Loucy (cell line): ENCODE measurements around the gene OR5H1.

Experiments
- H2AFZ ChIP-seq: fragments of 200-600 bp; sonication (generic); 2 replicates; pipeline ENCODE4 v1.6.0; 2016; ENCODE audit warnings: antibody characterized with exemption, mild to moderate bottlenecking, low read length, moderate library complexity
- H3F3A ChIP-seq: fragments of 200-600 bp; 2 replicates; pipeline ENCODE4 v1.6.0; 2016; ENCODE audit warnings: antibody characterized with exemption, low read depth, mild to moderate bottlenecking
- H3K27me3 ChIP-seq: fragments of 200-600 bp; sonication (generic); 2 replicates; pipeline ENCODE4 v1.6.1; 2014; ENCODE audit warnings: low read length, mild to moderate bottlenecking; ENCODE audit not compliant: insufficient read depth, poor library complexity, severe bottlenecking
- H3K36me3 ChIP-seq: fragments of 200-600 bp; sonication (generic); 2 replicates; pipeline ENCODE4 v1.6.1; 2016; ENCODE audit warnings: low read length; ENCODE audit not compliant: insufficient read depth
- H3K4me1 ChIP-seq: fragments of 200-600 bp; sonication (generic); 2 replicates; pipeline ENCODE4 v1.5.1; 2014; ENCODE audit warnings: low read length, mild to moderate bottlenecking; ENCODE audit not compliant: insufficient read depth, poor library complexity, severe bottlenecking
- H3K4me2 ChIP-seq: fragments of 200-600 bp; sonication (generic); 2 replicates; pipeline ENCODE4 v1.6.0; 2014; ENCODE audit warnings: antibody characterized with exemption, low read length, low read depth, mild to moderate bottlenecking; ENCODE audit not compliant: poor library complexity, severe bottlenecking
- H3K4me3 ChIP-seq: fragments of 200-600 bp; sonication (generic); 2 replicates; pipeline ENCODE4 v1.5.1; 2014; ENCODE audit warnings: low read length, mild to moderate bottlenecking, mixed read lengths; ENCODE audit not compliant: poor library complexity, severe bottlenecking
- H3K79me2 ChIP-seq: fragments of 200-600 bp; sonication (generic); 2 replicates; pipeline ENCODE4 v1.6.1; 2014; ENCODE audit warnings: low read length; ENCODE audit not compliant: insufficient read depth
- H3K9ac ChIP-seq: fragments of 200-600 bp; sonication (generic); 2 replicates; pipeline ENCODE4 v1.6.0; 2014; ENCODE audit warnings: mild to moderate bottlenecking, low read depth, low read length, moderate library complexity; ENCODE audit not compliant: poor library complexity, severe bottlenecking
- H3K9me2 ChIP-seq: fragments of 200-600 bp; sonication (generic); replicated peaks from 2 replicates; pipeline ENCODE4 v1.6.1; 2016; ENCODE audit warnings: low read depth, low read length, mixed read lengths
- H3K9me3 ChIP-seq: fragments of 200-600 bp; sonication (generic); 2 replicates; pipeline ENCODE4 v1.6.1; 2014; ENCODE audit warnings: mild to moderate bottlenecking, antibody characterized with exemption, low read length, low read depth; ENCODE audit not compliant: insufficient read depth
- H4K20me1 ChIP-seq: fragments of 200-600 bp; sonication (generic); 2 replicates; pipeline ENCODE4 v1.6.0; 2014; ENCODE audit warnings: antibody characterized with exemption, low read length, mild to moderate bottlenecking; ENCODE audit not compliant: insufficient read depth, poor library complexity, severe bottlenecking
- EZH2phosphoT487 ChIP-seq: fragments of 200-600 bp; IDR thresholded peaks from 2 replicates; pipeline ENCODE4 v1.6.1; 2018; ENCODE audit warnings: antibody characterized with exemption, mild to moderate bottlenecking, moderate library complexity, borderline replicate concordance
- TF ChIP-seq, protein P1 (sequence below): fragments of 200-600 bp; sonication (generic); conservative IDR thresholded peaks from 2 replicates; pipeline ENCODE4 v1.5.1; 2014; ENCODE audit warnings: mild to moderate bottlenecking, antibody characterized with exemption, low read length

OR5H1 gene

DNA sequence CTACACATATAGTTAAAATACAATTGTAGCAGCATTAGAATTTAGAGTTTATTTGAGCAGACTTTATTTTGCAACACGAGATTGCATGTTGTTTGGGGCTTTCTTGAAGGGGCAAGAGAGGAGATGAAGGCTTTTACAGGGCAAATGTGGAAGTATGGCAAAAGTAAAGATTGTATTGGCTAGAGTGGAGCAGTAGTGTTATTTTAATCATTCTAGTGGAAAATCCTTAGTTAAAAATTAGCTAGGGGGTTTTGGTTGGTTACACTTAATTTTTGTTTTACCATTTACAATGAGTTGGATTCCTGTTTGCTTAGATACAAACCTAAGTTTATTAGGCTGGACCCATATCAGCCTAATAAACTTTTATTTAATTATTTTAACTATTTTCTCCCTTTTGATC, 40.5 kb downstream of the OR5H1 start:
- no peak overlapping the region for H3K4me3 ChIP-seq
- H3K9me3 ChIP-seq, result no peaks in the 10 kb centered on the region

DNA sequence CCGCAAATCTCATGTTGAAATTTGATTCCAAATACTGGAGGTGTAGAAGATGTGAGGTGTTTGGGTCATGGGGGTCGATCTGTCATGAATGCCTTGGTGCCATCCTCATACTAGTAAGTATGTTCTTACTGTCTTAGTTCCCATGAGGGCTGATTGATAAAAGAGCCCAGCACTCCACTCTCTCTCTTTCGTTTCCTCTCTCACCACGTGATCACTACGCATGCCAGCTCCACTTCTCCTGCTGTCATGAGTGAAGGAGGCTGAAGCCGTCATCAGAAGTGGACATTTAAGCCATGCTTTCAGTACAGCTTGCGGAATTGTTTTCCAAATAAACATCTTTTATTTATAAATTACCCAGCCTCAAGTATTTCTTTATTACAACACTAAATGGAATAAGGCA, 42.1 kb downstream of the OR5H1 start:
- H3K9ac ChIP-seq, result no peak overlapping the region
- H3K4me2 ChIP-seq, result no peak overlapping the region
- H3K27me3 ChIP-seq, result no peaks in the 10 kb centered on the region
- H3K9me3 ChIP-seq, result no peaks in the 10 kb centered on the region
- H3K79me2 ChIP-seq, result no peaks in the 10 kb centered on the region
- H2AFZ ChIP-seq, result no peak overlapping the region
- TF ChIP-seq, protein P1, sequence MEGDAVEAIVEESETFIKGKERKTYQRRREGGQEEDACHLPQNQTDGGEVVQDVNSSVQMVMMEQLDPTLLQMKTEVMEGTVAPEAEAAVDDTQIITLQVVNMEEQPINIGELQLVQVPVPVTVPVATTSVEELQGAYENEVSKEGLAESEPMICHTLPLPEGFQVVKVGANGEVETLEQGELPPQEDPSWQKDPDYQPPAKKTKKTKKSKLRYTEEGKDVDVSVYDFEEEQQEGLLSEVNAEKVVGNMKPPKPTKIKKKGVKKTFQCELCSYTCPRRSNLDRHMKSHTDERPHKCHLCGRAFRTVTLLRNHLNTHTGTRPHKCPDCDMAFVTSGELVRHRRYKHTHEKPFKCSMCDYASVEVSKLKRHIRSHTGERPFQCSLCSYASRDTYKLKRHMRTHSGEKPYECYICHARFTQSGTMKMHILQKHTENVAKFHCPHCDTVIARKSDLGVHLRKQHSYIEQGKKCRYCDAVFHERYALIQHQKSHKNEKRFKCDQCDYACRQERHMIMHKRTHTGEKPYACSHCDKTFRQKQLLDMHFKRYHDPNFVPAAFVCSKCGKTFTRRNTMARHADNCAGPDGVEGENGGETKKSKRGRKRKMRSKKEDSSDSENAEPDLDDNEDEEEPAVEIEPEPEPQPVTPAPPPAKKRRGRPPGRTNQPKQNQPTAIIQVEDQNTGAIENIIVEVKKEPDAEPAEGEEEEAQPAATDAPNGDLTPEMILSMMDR, result no peak
- TF ChIP-seq EZH2phosphoT487, result no peak
- no peak overlapping the region for H3K4me3 ChIP-seq
- H3F3A ChIP-seq, result no peaks in the 10 kb centered on the region
- H3K9me2 ChIP-seq, result 0 out of 2 replicates have a peak, but pooled peaks cover 4% of the 10 kb centered on the region
- no peaks in the 10 kb centered on the region for H3K36me3 ChIP-seq
- no peaks in the 10 kb centered on the region for H4K20me1 ChIP-seq
- no peaks in the 10 kb centered on the region for H3K4me1 ChIP-seq

More for the DNA sequence above, 40.5 kb downstream of the OR5H1 start:
- no peak overlapping the region for H3K4me2 ChIP-seq
- H4K20me1 ChIP-seq, result no peaks in the 10 kb centered on the region
- H2AFZ ChIP-seq, result no peak overlapping the region
- H3K79me2 ChIP-seq, result no peaks in the 10 kb centered on the region
- H3K9ac ChIP-seq, result no peak overlapping the region
- H3K36me3 ChIP-seq, result no peaks in the 10 kb centered on the region
- H3F3A ChIP-seq, result no peaks in the 10 kb centered on the region
- no peaks in the 10 kb centered on the region for H3K27me3 ChIP-seq
- 0 out of 2 replicates have a peak, but pooled peaks cover 4% of the 10 kb centered on the region for H3K9me2 ChIP-seq
- H3K4me1 ChIP-seq, result no peaks in the 10 kb centered on the region
- TF ChIP-seq EZH2phosphoT487, result no peak
- TF ChIP-seq, protein P1, result no peak

DNA sequence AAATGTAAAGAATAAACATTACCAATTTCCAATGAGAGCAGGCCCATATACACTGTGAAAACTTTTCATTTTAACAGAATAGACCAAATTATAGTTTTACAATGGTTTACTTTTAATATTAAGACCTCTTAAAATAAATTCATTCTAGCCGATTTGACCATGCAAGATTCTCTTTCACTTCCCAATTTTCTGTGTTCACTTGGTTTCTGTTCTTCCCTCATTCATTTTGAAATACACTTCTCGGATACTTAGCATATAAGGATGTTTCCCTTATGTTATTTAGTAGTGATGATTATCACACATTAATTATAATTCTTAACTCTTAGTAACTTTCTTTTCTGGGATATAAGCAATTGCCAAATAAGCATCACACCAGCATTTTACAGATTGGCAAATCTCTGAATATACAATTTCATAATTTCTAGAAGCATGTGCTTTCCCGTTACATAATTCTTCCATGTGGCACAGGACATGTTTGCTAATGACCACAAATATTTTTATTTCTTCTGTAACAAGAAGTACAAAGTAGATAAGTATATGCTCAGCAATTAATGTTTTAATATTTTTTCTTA, 49.9 kb downstream of the OR5H1 start:
- Histone ChIP-seq H3K4me2 (no peak overlapping the region), H3K9ac (no peak overlapping the region), H3K27me3 (no peaks in the 10 kb centered on the region), H3K4me1 (no peaks in the 10 kb centered on the region), H3K36me3 (no peaks in the 10 kb centered on the region), H3K9me2 (no peaks in the 10 kb centered on the region), H3F3A (no peaks in the 10 kb centered on the region), H4K20me1 (no peaks in the 10 kb centered on the region), H3K4me3 (no peak overlapping the region), H3K79me2 (no peaks in the 10 kb centered on the region), H2AFZ (no peak overlapping the region), H3K9me3 (no peaks in the 10 kb centered on the region)
- TF ChIP-seq, protein P1, result no peak
- no peak for TF ChIP-seq EZH2phosphoT487
